Retinal pigment epithelial cell (primary cell): Measurements from ENCODE around the gene FAM20C.
"Not testable (repeated sequence)": the region's sequence is repeated elsewhere in the genome, so short reads cannot be mapped to it uniquely, and the experiment has no call there.

Experiments used
- DNase-seq: peaks from one replicate; pipeline ENCODE4 v3.0.0-alpha.2; 2010; ENCODE audit warnings: low read depth
- H3K4me3 ChIP-seq: 2 replicates; pipeline ENCODE4 v1.5.1; 2011; ENCODE audit warnings: mild to moderate bottlenecking, low read length, control low read depth, moderate library complexity
- CTCF ChIP-seq: conservative IDR thresholded peaks from 2 replicates; pipeline ENCODE4 v1.5.1; 2011; ENCODE audit warnings: low read depth, low read length, control low read depth, inconsistent platforms

Gene FAM20C

GRCh38 chr7:293681-294439, 101.5 kb downstream of the FAM20C start:
- H3K4me3 ChIP-seq, result no peak overlapping the region
- TF ChIP-seq CTCF, result no peak
- no peak for DNase-seq

DNA sequence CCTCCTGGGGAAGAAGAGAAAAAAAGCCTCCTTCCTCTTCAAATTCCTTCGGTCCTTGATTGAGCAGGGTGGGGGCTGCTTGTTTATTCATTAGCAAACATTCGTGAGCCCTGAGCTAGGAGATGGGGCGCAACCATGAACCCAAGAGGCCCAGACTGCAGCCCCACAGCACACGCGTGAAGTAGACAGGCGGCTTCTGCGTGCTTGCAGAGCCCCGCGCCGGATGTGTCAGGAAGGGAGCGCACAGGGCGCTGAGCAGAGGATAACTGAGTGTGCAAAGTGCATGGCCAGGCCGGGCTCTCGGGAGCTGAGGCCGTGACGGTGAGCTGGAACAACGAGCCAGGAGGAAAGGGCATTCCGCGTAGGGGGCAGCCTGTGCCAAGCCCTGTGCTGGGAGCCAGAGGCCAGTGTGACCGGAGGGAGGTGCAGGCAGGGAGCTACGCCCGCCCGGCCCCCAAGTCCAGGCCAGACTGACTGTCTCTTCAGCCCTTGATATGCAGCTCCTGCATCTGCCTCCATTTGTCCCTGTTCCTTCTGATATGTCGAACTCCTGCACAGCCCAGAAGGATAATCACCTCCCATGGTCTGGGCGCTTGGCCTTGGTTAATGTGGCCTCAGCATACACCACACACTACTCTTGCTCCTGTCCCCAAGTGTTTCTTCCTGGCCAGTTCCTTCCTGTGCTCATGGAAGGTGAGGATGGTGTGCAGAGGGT, 102.2 kb downstream of the FAM20C start:
- TF ChIP-seq CTCF, result no peak
- DNase-seq, result no peak
- no peak overlapping the region for H3K4me3 ChIP-seq

- no peak for TF ChIP-seq CTCF
- H3K4me3 ChIP-seq, result no peak overlapping the region
- no peak for DNase-seq
These were observed 103.1 kb downstream of the FAM20C start for GRCh38 chr7:295155-296154.

DNA sequence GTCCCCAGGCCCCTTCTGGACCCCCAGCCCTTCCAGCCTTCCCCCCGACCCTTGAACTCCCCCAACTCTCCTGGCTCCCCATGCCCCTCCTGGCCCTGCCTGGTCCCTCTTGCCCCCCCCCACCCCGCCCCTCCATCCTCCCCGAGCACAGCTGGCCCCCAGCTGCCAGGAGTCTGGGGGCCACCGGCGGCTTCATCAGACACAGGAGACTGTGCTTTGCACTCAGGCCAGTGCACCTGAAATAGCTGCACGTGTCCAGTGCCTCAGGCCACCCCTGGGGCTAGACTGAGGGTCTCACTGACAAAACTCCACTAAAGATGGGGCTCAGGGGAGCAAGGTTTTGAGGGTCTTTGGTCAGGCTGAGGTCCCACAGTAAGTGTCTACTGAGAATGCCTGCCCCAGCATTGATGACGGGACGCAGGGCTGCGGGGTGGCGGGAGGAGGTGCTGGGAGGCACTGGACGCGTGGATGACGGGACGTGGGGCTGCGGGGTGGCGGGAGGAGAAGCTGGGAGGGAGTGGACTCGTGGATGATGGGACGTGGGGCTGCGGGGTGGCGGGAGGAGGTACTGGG, 104.1 kb downstream of the FAM20C start:
- DNase-seq, result no peak
- no peak for TF ChIP-seq CTCF
- H3K4me3 ChIP-seq, result no peak overlapping the region

DNA sequence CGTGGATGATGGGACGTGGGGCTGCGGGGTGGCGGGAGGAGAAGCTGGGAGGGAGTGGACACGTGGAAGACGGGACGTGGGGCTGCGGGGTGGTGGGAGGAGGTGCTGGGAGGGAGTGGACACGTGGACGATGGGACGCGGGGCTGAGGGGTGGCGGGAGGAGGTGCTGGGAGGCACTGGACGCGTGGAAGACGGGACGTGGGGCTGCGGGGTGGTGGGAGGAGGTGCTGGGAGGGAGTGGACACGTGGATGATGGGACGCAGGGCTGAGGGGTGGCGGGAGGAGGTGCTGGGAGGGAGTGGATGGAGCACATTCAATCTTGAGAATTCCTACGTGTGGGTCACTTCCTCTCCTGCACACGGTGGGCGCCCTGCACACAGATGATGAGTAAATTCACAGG, 104.8 kb downstream of the FAM20C start:
- H3K4me3 ChIP-seq, DNase-seq: not testable (repeated sequence)

DNA sequence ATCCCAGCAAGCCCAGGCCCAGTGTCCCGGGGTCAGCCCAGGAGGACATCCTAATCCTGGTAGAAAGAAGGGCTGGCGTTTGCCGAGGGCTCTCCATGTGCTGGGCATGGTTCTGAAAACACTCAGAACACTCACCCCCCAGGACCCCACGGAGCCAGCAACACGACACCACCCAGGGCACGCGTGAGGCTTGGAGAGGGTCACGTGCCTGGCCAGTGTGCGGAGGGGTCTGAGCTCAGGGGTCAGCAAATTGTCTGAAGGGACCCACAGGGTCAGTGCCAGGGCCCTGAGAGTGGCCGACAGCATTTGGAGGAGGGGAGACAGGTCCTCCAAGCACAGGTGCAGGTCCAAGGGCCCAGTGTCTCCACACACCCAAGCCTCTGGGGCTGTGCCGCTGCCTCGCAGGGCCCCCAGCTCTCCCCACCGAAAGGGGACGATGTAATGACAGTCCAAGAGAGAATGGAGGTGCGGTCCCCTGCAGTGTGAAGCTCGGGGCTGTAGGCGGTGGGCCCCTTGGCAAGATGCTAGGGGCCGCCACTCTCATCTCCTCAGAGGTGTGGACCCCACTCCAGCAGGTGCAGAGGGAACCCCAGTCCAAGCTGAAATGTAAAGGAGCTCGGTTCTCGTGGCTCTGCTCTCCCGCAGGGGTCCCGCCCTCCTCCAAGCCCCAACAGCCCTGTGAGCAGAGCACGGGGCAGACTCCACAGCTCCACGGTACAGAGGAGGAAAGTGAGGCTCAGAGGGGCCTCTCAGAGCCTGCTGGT, 105.4 kb downstream of the FAM20C start:
- no peak overlapping the region for H3K4me3 ChIP-seq
- no peak for DNase-seq
- TF ChIP-seq CTCF, result no peak
